Activated CD4-positive, CD25-positive, alpha-beta regulatory T cell (primary cell): ENCODE data around the gene FNBP1L.

Source experiments
- DNase-seq, 4 experiments: peaks; one replicate each; lab custom pipeline; 2025; lab: John Stamatoyannopoulos, UW

The FNBP1L gene

GRCh38 chr1:93489756-93490155 is 41.8 kb downstream of the FNBP1L start:
- DNase-seq: no peak

DNA sequence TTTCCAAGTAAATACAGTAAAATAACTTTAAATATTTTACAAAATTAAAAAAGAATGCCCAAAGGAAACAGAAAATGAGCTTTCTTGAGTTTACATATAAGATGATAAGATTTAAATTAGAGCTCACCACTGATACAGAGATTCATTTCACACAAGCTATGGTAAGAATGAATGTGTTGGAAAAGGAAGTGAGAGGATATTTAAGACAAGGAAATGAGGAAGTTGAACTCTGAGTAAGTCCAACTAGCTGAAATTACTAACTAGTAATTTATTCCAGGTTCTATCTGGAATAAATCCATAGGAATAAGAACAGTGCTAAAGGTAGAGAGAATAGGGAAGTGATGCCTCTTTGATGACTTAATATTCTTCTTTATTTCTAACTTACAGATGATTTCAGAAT is 42.4 kb downstream of the FNBP1L start:
- DNase-seq: no peak

GRCh38 chr1:93495911-93496310 is 48.0 kb downstream of the FNBP1L start:
- DNase-seq: no peak

DNA sequence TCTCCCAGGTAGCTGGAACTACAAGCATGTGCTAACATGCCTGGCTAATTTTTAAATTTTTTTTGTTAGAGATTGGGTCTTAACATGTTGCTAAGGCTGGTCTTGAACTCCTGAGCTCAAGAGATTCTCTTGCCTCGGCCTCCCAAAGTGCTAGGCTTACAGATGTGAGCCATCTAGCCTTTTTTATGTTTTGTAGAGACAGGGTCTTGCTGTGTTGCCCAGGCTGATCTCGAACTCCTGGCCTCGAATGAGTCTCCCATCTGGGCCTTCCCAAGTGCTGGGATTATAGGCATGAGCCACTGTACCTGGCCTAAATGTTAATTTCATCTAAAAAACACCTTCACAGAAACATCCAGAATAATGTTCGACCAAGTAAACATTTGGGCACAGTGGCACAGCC is 48.6 kb downstream of the FNBP1L start:
- DNase-seq: no peak

DNA sequence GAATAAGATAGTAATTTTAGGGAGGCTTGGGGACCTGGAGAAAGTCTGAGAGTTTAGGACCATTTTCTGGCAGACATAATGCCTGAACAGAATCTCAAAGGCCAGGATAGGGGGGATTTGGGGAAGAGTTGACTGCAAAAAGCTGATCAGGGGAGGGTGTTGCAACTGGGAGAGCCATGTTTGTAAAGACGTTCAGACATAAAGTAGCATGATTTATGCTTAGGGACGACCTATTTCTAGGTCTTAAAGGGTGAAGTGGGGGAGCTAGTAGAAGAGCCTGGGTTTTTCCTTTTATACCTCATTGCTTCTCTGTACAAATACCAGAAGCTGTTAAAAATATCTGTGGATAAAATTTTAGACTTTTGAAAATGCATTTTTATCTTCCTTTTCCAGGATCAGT is 51.2 kb downstream of the FNBP1L start:
- no peak for DNase-seq

- DNase-seq: no peak
Observed at GRCh38 chr1:93499533-93499932, 51.6 kb downstream of the FNBP1L start.

GRCh38 chr1:93500275-93500674 is 52.4 kb downstream of the FNBP1L start:
- no peak for DNase-seq

GRCh38 chr1:93501399-93501798 is 53.5 kb downstream of the FNBP1L start:
- DNase-seq: no peak

DNA sequence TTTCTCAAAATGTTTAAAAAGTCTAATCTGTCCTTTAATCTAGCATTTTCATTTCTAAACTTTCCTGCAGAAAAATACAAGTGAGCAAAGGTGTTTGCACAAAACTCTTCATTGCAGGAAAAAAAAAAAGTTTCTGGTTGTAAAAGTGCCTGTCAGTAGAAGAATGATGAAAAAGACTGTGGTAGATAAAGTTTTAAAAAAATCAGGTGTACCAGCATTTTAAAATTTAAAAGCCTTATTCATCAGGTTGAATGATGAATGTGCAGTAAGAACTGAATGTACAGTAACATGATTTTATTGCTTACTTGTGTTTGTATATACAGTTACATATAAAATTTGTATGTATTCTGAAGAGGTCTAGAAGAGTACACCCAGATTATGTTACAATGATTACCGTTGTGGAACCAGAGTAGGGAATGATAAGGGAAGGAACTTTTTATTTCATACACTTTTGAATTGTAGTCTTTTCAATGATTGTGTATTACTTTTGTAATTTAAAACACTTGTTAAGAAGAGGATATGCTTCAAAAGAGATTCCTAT is 54.0 kb downstream of the FNBP1L start:
- DNase-seq: no peak

DNA sequence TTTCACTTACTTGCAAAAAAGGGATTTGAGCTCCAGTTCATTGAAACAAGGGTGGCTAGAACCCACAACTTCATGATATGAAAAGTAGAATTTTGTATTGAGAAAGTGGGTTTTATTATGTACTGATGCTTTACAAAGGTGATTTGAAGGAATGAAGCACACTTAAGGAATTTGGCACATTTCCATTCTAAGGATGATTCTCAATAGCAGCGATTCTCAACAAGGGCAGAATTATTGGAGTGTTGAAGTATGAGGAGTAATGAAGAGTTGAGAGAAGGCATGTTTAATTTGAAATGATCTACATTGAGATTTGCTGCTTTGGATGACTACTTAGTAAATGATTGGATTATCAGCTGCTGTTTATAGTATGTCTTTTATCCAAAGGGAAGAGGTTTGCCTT is 54.7 kb downstream of the FNBP1L start:
- DNase-seq: no peak

- no peak for DNase-seq
Observed at GRCh38 chr1:93503163-93503562, 55.2 kb downstream of the FNBP1L start.

DNA sequence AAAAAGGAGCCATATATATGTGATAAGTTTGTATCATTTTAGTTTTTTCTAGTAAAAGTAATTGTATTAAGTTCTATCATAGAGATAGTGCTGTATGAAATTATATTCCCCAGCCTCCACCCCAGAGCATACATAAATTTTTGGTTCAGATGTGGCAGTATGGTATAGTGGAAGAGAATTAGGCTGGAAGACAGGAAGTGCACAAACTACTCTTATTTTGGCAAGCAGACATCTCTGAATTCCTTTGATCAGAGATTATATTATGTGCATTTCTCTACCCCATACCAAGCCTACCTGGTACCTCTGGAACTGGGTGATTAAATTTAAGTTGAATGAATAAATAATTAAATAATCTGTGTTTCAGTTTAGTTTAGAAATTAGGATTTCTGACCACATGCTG is 55.9 kb downstream of the FNBP1L start:
- DNase-seq: no peak

DNA sequence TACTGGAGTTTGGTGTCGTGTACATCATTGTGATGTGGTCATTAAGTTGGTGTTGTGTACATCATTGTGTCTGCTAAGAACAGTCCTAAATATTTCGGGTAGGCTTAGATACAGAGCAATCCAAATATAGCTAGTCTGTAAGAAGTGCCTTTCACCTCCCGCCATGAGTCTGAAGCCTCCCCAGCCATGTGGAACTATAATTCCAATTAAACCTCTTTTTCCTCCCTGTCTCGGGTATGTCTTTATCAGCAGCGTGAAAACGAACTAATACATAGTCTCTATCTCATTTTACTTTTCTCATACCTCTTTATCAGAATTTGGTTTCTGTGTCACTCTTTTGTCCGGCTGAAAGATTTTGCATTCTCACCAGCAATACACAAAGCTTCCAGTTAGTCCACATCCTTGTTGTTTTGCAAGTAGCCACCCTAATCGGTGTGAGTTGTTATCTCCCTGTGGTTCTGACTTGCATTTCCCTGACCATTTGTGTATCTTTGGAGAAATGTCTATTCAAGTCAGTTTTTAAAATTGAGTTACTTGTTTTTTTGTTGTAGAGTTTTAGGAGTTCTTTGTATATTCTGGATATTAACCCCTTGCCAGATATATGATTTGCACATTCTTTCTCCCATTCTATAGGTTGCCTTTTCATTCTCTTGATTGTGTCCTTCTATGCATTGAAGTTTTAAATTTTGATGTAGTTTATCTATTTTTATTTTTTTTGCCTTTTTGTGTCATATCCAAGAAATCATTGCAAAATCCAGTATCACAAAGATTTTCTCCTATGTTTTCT is 56.5 kb downstream of the FNBP1L start:
- no peak for DNase-seq

- DNase-seq: no peak
Observed at GRCh38 chr1:93506126-93506525, 58.2 kb downstream of the FNBP1L start.

- DNase-seq: no peak
Observed at GRCh38 chr1:93516164-93516563, 68.2 kb downstream of the FNBP1L start.

DNA sequence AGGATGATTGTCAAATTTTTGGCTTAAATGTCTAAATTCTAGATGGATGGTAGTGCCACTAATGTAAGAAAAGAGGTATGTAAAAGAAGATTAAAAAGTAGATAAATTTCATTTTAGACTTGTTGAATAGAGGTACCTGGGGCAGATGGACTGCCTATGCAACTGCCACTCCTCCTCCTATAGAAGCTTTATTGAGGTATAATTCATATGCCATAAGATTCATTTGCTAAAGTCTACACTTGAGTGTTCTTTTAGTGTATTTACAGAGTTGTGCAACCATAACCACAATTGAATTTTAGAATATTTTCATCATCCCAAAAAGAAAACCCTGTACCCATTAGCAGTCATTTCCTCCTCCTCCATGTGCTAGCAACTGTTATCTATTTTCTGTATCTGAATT is 70.6 kb downstream of the FNBP1L start:
- DNase-seq: no peak

DNA sequence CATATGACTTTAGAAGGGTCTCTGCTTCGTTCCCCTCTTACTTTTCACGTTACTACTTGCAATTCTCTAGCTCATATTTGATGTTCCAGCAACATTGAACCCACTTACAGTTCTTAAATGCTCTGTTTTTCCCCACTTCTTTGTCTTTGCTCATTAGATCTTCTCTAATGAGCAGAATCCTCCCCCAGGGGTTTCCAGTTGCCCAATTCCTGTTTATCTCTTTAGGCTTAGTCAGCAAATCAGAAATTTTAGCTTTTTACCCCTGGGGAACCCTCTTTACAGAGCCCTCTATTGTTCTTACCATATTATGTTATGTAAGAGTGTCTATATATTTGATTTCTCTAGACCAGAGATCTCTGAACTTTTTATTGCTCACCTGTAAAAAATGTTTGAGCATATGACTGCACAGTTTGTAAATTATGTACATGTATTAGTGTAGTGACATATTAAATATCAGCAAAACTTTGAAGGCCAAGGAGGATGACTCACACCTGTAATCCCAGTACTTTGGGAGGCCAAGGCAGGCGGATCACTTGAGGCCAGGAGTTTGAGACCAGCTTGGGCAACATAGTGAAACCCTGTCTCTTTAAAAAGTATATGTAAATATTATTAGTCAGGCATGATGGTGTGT is 71.4 kb downstream of the FNBP1L start:
- no peak for DNase-seq

- DNase-seq: no peak
Observed at GRCh38 chr1:93521618-93522017, 73.7 kb downstream of the FNBP1L start.

DNA sequence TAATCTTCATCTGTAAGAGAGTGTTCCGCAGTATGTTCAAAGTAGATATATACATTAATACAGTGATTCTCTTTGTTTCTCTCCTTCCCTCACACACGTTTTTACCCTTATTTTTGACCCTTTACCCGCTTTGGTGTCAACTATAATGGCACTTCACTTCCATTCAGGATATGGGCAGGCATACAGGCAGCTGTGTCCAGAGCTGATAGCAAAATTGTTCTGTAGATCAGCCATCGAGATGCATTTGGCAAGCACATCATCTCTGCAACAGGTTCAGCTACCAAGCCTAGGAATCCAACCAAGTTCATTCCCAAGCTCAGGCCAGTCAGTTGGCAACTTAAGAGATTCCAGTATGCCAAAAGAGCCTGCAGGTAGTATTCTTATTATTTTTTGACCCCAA is 74.8 kb downstream of the FNBP1L start:
- no peak for DNase-seq

DNA sequence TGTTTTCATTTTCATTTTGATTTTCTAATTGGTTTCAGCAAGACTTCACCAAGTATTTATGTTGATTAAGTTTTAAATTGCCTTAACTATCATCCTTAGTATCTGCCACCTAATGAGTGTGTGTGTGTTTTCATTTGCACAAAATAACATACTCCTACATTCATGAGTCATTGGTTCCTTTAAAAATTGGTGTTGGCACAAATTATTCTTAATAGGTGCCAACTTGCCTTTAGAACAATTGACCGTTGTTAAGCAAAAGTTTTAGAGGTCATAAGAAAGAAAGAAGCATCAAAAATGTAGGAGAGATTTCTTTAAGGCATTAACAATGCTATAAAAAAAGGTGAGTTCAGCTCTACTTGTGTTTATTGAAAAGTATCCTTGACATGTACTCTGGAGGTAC is 77.5 kb downstream of the FNBP1L start:
- no peak for DNase-seq

GRCh38 chr1:93526431-93526830 is 78.5 kb downstream of the FNBP1L start:
- DNase-seq: no peak

- DNase-seq: no peak
Observed at GRCh38 chr1:93528412-93528811, 80.5 kb downstream of the FNBP1L start.

GRCh38 chr1:93531193-93531592 is 83.3 kb downstream of the FNBP1L start:
- DNase-seq: no peak
